Breast epithelium (tissue), 3 donors: ENCODE data around the gene COL15A1.

Source experiments
- POLR2AphosphoS5 ChIP-seq, 3 donors: sonication (generic); formaldehyde crosslinking; IDR thresholded peaks; one replicate each; pipeline ENCODE4 v1.6.1; 2017; ENCODE audit warnings: antibody characterized with exemption in 3 of 3
- TF ChIP-seq, protein P1 (sequence below), 3 donors: fragments of 450-650 bp; IDR thresholded peaks; one replicate each; pipeline ENCODE4 v1.5.1; 2016 to 2017; ENCODE audit warnings: antibody characterized with exemption in 3 of 3, mild to moderate bottlenecking in 3 of 3, moderate library complexity in 3 of 3

DNA sequence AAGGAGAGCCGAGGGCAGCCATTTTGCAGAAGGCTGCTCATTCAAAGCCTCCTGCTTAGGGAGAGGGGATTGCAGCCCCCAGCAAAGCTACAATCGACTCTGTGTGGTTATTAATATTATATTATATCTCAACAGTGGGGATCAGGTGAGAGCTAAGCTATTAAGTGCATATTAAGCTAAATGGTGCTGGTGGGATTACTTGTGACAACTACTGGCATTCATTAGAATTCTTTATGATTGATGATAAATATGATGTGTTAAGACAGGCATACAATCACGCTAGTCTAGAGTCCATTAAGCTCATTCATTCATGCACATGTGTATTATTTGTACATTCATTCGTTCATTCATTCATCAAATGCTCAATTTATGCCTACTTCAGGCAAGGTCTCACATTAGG is 23.0 kb downstream of the COL15A1 start:
- TF ChIP-seq, protein P1, sequence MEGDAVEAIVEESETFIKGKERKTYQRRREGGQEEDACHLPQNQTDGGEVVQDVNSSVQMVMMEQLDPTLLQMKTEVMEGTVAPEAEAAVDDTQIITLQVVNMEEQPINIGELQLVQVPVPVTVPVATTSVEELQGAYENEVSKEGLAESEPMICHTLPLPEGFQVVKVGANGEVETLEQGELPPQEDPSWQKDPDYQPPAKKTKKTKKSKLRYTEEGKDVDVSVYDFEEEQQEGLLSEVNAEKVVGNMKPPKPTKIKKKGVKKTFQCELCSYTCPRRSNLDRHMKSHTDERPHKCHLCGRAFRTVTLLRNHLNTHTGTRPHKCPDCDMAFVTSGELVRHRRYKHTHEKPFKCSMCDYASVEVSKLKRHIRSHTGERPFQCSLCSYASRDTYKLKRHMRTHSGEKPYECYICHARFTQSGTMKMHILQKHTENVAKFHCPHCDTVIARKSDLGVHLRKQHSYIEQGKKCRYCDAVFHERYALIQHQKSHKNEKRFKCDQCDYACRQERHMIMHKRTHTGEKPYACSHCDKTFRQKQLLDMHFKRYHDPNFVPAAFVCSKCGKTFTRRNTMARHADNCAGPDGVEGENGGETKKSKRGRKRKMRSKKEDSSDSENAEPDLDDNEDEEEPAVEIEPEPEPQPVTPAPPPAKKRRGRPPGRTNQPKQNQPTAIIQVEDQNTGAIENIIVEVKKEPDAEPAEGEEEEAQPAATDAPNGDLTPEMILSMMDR (IDR thresholded peaks at IDR 0.05) = no peak
- TF ChIP-seq POLR2AphosphoS5 (IDR thresholded peaks at IDR 0.05) = no peak
